K562 (cell line): ENCODE measurements around the gene PCID2. TPM values are rescaled to one million over a fixed set of nuclear protein-coding genes. Genes with fewer than 3 reads are reported as not detected.

Experiments used
- ATAC-seq: fragments of 200-7000 bp; cut with Tn5 transposase; 3 replicates; pipeline ENCODE4 v1.9.1; 2020; ENCODE audit warnings: moderate library complexity
- BruUV-seq: library from RNA; stranded (reverse); fragments of 400-500 nt; replicated peaks from 2 replicates; lab custom pipeline; 2021; lab: Mats Ljungman, UMichigan
- CTCF ChIA-PET: fragments of 300-600 bp; formaldehyde crosslinking; extraction: SDS; loops from one replicate; lab custom pipeline; 2021; ENCODE audit warnings: low intra/inter-chr PET ratio; lab: Yijun Ruan, JAX
- POLR2A ChIA-PET: fragments of 300-600, 350-650 bp; sonication (Branson Sonifier 250); formaldehyde crosslinking; extraction: SDS; loops from one replicate; lab custom pipeline; 2021; ENCODE audit warnings: antibody characterized with exemption, inconsistent platforms; lab: Yijun Ruan, JAX
- DNase-seq, 4 experiments: peaks; one replicate each; pipeline versions ENCODE4 v3.0.0 to v3.0.0-alpha.2; 2011 to 2018; ENCODE audit warnings: low spot score in 3 of 4, mixed read lengths in 3 of 4; ENCODE audit errors: extremely low read depth in 1 of 4
- FAIRE-seq: peaks from 2 replicates; lab custom pipeline; 2011; peaks lifted over from hg19 to GRCh38; lab: Jason Lieb, UNC
- H2AFZ ChIP-seq: 2 replicates; pipeline ENCODE4 v1.6.0; 2011; ENCODE audit warnings: low read depth, low read length, control low read depth, inconsistent platforms
- H3K27ac ChIP-seq: fragments of 200-600 bp; 3 replicates; pipeline ENCODE4 v1.8.0; 2011; ENCODE audit warnings: low read depth, mild to moderate bottlenecking, control low read depth, inconsistent platforms, low read length, moderate library complexity, mixed read lengths; ENCODE audit errors: extremely low read depth
- H3K27me3 ChIP-seq, 2 experiments: fragments of 300-600 bp in 1 of 2; 2 replicates in 1 of 2; 3 replicates in 1 of 2; pipeline versions ENCODE4 v1.6.0 to v1.8.0; 2011; ENCODE audit warnings: inconsistent platforms in 2 of 2, low read length in 2 of 2, mild to moderate bottlenecking in 1 of 2, mixed read lengths in 1 of 2, moderate library complexity in 1 of 2; ENCODE audit not compliant: control insufficient read depth in 2 of 2, insufficient read depth in 2 of 2
- H3K36me3 ChIP-seq: fragments of 300-600 bp; 3 replicates; pipeline ENCODE4 v1.8.0; 2011; ENCODE audit warnings: mild to moderate bottlenecking, low read length, inconsistent platforms; ENCODE audit not compliant: control insufficient read depth, insufficient read depth
- H3K4me1 ChIP-seq, 2 experiments: fragments of 200-600 bp in 1 of 2; replicated peaks in 1 of 2; 2 replicates in 1 of 2; 3 replicates in 1 of 2; pipeline versions ENCODE4 v1.5.1 to v1.8.0; 2011; ENCODE audit warnings: inconsistent platforms in 2 of 2, low read length in 2 of 2, mild to moderate bottlenecking in 1 of 2, mixed read lengths in 1 of 2, moderate library complexity in 1 of 2; ENCODE audit not compliant: control insufficient read depth in 2 of 2, insufficient read depth in 2 of 2
- H3K4me2 ChIP-seq: 2 replicates; pipeline ENCODE4 v1.6.1; 2011; ENCODE audit warnings: low read length, control low read depth, inconsistent platforms, mixed read lengths; ENCODE audit not compliant: insufficient read depth
- H3K4me3 ChIP-seq: fragments of 200-600 bp; sonication (generic), shearing (Covaris generic); 2 replicates; pipeline ENCODE4 v1.5.1; 2016; ENCODE audit warnings: control low read depth, inconsistent platforms
- H3K79me2 ChIP-seq: fragments of 200-600 bp; 3 replicates; pipeline ENCODE4 v1.8.0; 2011; ENCODE audit warnings: low read length, inconsistent platforms; ENCODE audit not compliant: control insufficient read depth, insufficient read depth
- H3K9ac ChIP-seq, 2 experiments: 2 replicates each; pipeline versions ENCODE4 v1.6.0 to v1.6.1; 2011; ENCODE audit warnings: low read depth in 2 of 2, low read length in 2 of 2, control low read depth in 1 of 2, inconsistent platforms in 1 of 2, mild to moderate bottlenecking in 1 of 2, mixed read lengths in 1 of 2; ENCODE audit not compliant: insufficient read depth in 1 of 2
- H3K9me1 ChIP-seq: one replicate; pipeline ENCODE4 v1.6.0; 2011; ENCODE audit warnings: inconsistent platforms, mild to moderate bottlenecking, low read length, moderate library complexity; ENCODE audit not compliant: control insufficient read depth, insufficient read depth
- H3K9me3 ChIP-seq: replicated peaks from 2 replicates; pipeline ENCODE4 v1.5.1; 2011; ENCODE audit warnings: low read depth, low read length, inconsistent platforms; ENCODE audit not compliant: control insufficient read depth, insufficient read depth
- H4K20me1 ChIP-seq: replicated peaks from 2 replicates; pipeline ENCODE4 v1.6.1; 2011; ENCODE audit warnings: low read length, inconsistent platforms, mixed read lengths; ENCODE audit not compliant: control insufficient read depth, insufficient read depth
- ARID1B ChIP-seq: fragments of 450-650 bp; IDR thresholded peaks from 2 replicates; pipeline ENCODE4 v1.6.1; 2016; ENCODE audit warnings: antibody characterized with exemption, mild to moderate bottlenecking, inconsistent platforms
- ARID3A ChIP-seq: IDR thresholded peaks from 2 replicates; pipeline ENCODE4 v1.6.1; 2012; ENCODE audit warnings: low read depth, low read length, improper control_type of control experiment, borderline replicate concordance
- BCOR ChIP-seq: fragments of 450-650 bp; IDR thresholded peaks from 2 replicates; pipeline ENCODE4 v1.6.1; 2016
- GTF2A2 ChIP-seq: IDR thresholded peaks from 2 replicates; pipeline ENCODE4 v1.6.1; 2016; ENCODE audit warnings: mild to moderate bottlenecking, missing genetic modification characterization, missing compliant biosample characterization
- HIVEP1 ChIP-seq: fragments of 250-450 bp; sonication (Bioruptor Pico); IDR thresholded peaks from 2 replicates; pipeline ENCODE4 v1.4.0; 2020; ENCODE audit warnings: mild to moderate bottlenecking
- HOMEZ ChIP-seq: fragments of 250-450 bp; sonication (Bioruptor Pico); IDR thresholded peaks from 2 replicates; pipeline ENCODE4 v1.4.0; 2020; ENCODE audit warnings: mild to moderate bottlenecking, moderate library complexity
- KHSRP ChIP-seq: fragments of 450-650 bp; IDR thresholded peaks from 2 replicates; pipeline ENCODE4 v1.6.1; 2017
- KLF10 ChIP-seq: fragments of 250-450 bp; sonication (Bioruptor Pico); IDR thresholded peaks from 2 replicates; pipeline ENCODE4 v1.6.1; 2021; ENCODE audit warnings: matching md5 sums
- NFYB ChIP-seq: IDR thresholded peaks from 2 replicates; pipeline ENCODE4 v1.6.1; 2011; ENCODE audit warnings: mild to moderate bottlenecking, moderate library complexity; ENCODE audit not compliant: insufficient read length; ENCODE audit errors: extremely low read depth
- NR2C1 ChIP-seq, 2 experiments: fragments of 450-650 bp; IDR thresholded peaks; 2 replicates each; pipeline ENCODE4 v1.6.1; 2017; ENCODE audit warnings: mild to moderate bottlenecking in 2 of 2, antibody characterized with exemption in 1 of 2, inconsistent platforms in 1 of 2, missing compliant biosample characterization in 1 of 2, missing genetic modification characterization in 1 of 2
- SAFB2 ChIP-seq: fragments of 200-400 bp; formaldehyde crosslinking; IDR thresholded peaks from 2 replicates; pipeline ENCODE4 v1.6.1; 2018; ENCODE audit warnings: borderline replicate concordance, low read length, low read depth, moderate library complexity; ENCODE audit not compliant: severe bottlenecking
- SNRNP70 ChIP-seq: fragments of 200-400 bp; formaldehyde crosslinking; optimal IDR thresholded peaks from 2 replicates; pipeline ENCODE3; 2017; ENCODE audit warnings: low read depth, low read length
- SREBF1 ChIP-seq: fragments of 150-350 bp; IDR thresholded peaks from 2 replicates; pipeline ENCODE4 v1.6.1; 2014; ENCODE audit warnings: antibody characterized with exemption, low read depth, low read length, borderline replicate concordance
- TRIM24 ChIP-seq, 2 experiments: fragments of 450-650 bp; IDR thresholded peaks; 2 replicates each; pipeline ENCODE4 v1.6.1; 2016
- ZBTB7A ChIP-seq: IDR thresholded peaks from 2 replicates; pipeline ENCODE4 v1.6.1; 2011; ENCODE audit warnings: low read depth, mild to moderate bottlenecking, low read length, moderate library complexity, borderline replicate concordance; ENCODE audit not compliant: control insufficient read depth
- ZNF3 ChIP-seq: fragments of 250-450 bp; sonication (Bioruptor Pico); IDR thresholded peaks from 2 replicates; pipeline ENCODE4 v1.5.0; 2021; ENCODE audit warnings: mild to moderate bottlenecking, moderate library complexity
- ZNF785 ChIP-seq: fragments of 250-450 bp; sonication (Bioruptor Pico); IDR thresholded peaks from 2 replicates; pipeline ENCODE4 v1.4.0; 2020; ENCODE audit warnings: mild to moderate bottlenecking
- WGBS: fragments of 100-300 bp; shearing (Covaris generic); methylation state at CpG from one replicate; pipeline ENCODE4 v1.1.6; 2016; ENCODE audit warnings: low coverage, mixed read lengths; ENCODE audit not compliant: insufficient coverage; ENCODE audit errors: missing lambda C conversion rate; 5-methylcytosine and 5-hydroxymethylcytosine counted together
- in situ Hi-C: fragments of 300-500 bp; cut with MboI; formaldehyde crosslinking; loops from 4 replicates; pipeline ENCODE4 v1.15.0; 2018; ENCODE audit warnings: inconsistent platforms, mixed read lengths
- intact Hi-C: fragments of 100-400 bp; cut with micrococcal nuclease; formaldehyde crosslinking; loops from 2 replicates; pipeline ENCODE4 v1.14.2; 2022
- polyA plus RNA-seq, 8 experiments: library from polyadenylated mRNA; depleted of rRNA in 4 of 8; stranded (reverse) in 5 of 8; unstranded in 3 of 8; fragments of >200 nt; fragmentation: Nextera tagmentation in 2 of 8; fragmentation: Illumina TruSeq in 1 of 8; extraction: Ambion mirVana in 2 of 8; extraction: Trizol in 1 of 8; gene quantifications; 2 replicates each; pipeline versions ENCODE4 v1.2.1 to v1.2.3, GENCODE V29; 2011 to 2014; ENCODE audit warnings: inconsistent platforms in 1 of 8, missing spikeins in 1 of 8
- total RNA-seq, 7 experiments: library from RNA; depleted of rRNA in 6 of 7; stranded (reverse); fragments of >200 nt in 6 of 7; fragmentation: Illumina TruSeq in 2 of 7; extraction: Trizol in 2 of 7; gene quantifications; 2 replicates each; pipeline versions ENCODE4 v1.2.1 to v1.2.3, GENCODE V29; 2011 to 2021; ENCODE audit warnings: low replicate concordance in 1 of 7

PCID2 gene
- total and polyA plus RNA-seq, 9 of the 15 experiments (the other 6 are each of a cell fraction or from before 2014, with no cell fraction given): 39.6 to 117 (median 59.6) TPM

GRCh38 chr13:113170511-113170910, 38.0 kb downstream of the PCID2 start:
- H3K9ac ChIP-seq: no peak overlapping the region
- H3K27ac ChIP-seq: no peak overlapping the region
- no TSS peak for BruUV-seq
- no peaks in the 10 kb centered on the region for H3K9me1 ChIP-seq
- no peaks in the 10 kb centered on the region; the same call in 1 of the 2 replicates for H4K20me1 ChIP-seq
- H2AFZ ChIP-seq: no peak overlapping the region
- H3K4me3 ChIP-seq: no peak overlapping the region
- intact Hi-C loops (no loop called here), in situ Hi-C loops (no loop called here)
- TF ChIP-seq SNRNP70: no peak
- TF ChIP-seq TRIM24 (IDR thresholded peaks at IDR 0.05): no peak
- no peak for TF ChIP-seq SREBF1
- TF ChIP-seq BCOR: no peak
- TF ChIP-seq ZNF3: no peak
- TF ChIP-seq ARID3A: no peak
- TF ChIP-seq SAFB2: no peak
- TF ChIP-seq NR2C1 (IDR thresholded peaks at IDR 0.05): no peak
- TF ChIP-seq NR2C1 (tag; IDR thresholded peaks at IDR 0.05): no peak
- no peak for TF ChIP-seq ZNF785 (CRISPR knock-in tag)
- TF ChIP-seq HOMEZ (CRISPR knock-in tag): no peak
- TF ChIP-seq NFYB: no peak
- TF ChIP-seq HIVEP1 (CRISPR knock-in tag): no peak
- TF ChIP-seq ZBTB7A: no peak
- TF ChIP-seq KHSRP: no peak
- TF ChIP-seq GTF2A2 (tag): no peak
- TF ChIP-seq ARID1B: no peak
- no peak for TF ChIP-seq KLF10
- FAIRE-seq (no peak), ATAC-seq (no peak), DNase-seq (no peak)
- H3K36me3 ChIP-seq: peaks cover 24% of the 10 kb centered on the region
- H3K27me3 ChIP-seq: no peaks in the 10 kb centered on the region
- POLR2A ChIA-PET: interaction anchor here (0.8 kb wide), 1 partner anchor 51 kb away, joined by 3 read pairs; no protein-coding TSS in a partner anchor
- H3K4me2 ChIP-seq: no peak overlapping the region
- H3K9me3 ChIP-seq: no peaks in the 10 kb centered on the region
- no peaks in the 10 kb centered on the region for H3K79me2 ChIP-seq
- WGBS: 83% methylated on average over 5 of the region's 5 CpGs
- CTCF ChIA-PET: no interaction called here
- H3K4me1 ChIP-seq: peaks cover 0 to 9% of the 10 kb centered on the region in 2 experiments; a peak in 2 of 5 replicates
